Smooth muscle cell (in vitro differentiated cells): ENCODE measurements around the gene RUFY2. TPM values are rescaled to one million over a fixed set of nuclear protein-coding genes. Genes with fewer than 3 reads are reported as not detected.

ENCODE experiments used
- DNase-seq: peaks from one replicate; lab custom pipeline; 2025; ENCODE audit not compliant: unreplicated experiment; lab: John Stamatoyannopoulos, UW
- H2AFZ ChIP-seq: fragments of 200-600 bp; sonication (generic); 2 replicates; pipeline ENCODE4 v1.6.0; 2016; ENCODE audit warnings: antibody characterized with exemption, low read depth, mild to moderate bottlenecking
- H3F3A ChIP-seq: fragments of 200-600 bp; sonication (generic); 2 replicates; pipeline ENCODE4 v1.6.0; 2017; ENCODE audit warnings: antibody characterized with exemption, low read depth
- H3K27ac ChIP-seq: fragments of 200-600 bp; sonication (generic); 2 replicates; pipeline ENCODE4 v1.5.1; 2016; ENCODE audit warnings: low read depth, mild to moderate bottlenecking
- H3K27me3 ChIP-seq: fragments of 200-600 bp; sonication (generic); 2 replicates; pipeline ENCODE4 v1.6.1; 2016; ENCODE audit warnings: low read depth, mild to moderate bottlenecking
- H3K36me3 ChIP-seq: fragments of 200-600 bp; sonication (generic); 2 replicates; pipeline ENCODE4 v1.5.1; 2016; ENCODE audit warnings: low read depth
- H3K4me1 ChIP-seq: fragments of 200-600 bp; sonication (generic); 2 replicates; pipeline ENCODE4 v1.5.1; 2016; ENCODE audit warnings: low read depth
- H3K4me2 ChIP-seq: fragments of 200-600 bp; sonication (generic); 2 replicates; pipeline ENCODE4 v1.6.0; 2016; ENCODE audit warnings: mild to moderate bottlenecking
- H3K4me3 ChIP-seq: fragments of 200-600 bp; sonication (generic); 2 replicates; pipeline ENCODE4 v1.5.1; 2016; ENCODE audit warnings: mild to moderate bottlenecking
- H3K79me2 ChIP-seq: fragments of 200-600 bp; sonication (generic); 2 replicates; pipeline ENCODE4 v1.6.0; 2016; ENCODE audit warnings: low read depth, mild to moderate bottlenecking
- H3K9ac ChIP-seq: fragments of 200-600 bp; sonication (generic); 2 replicates; pipeline ENCODE4 v1.6.0; 2016; ENCODE audit warnings: low read depth
- H3K9me3 ChIP-seq: fragments of 200-600 bp; sonication (generic); replicated peaks from 2 replicates; pipeline ENCODE4 v1.5.1; 2016; ENCODE audit warnings: low read depth
- H4K20me1 ChIP-seq: fragments of 200-600 bp; sonication (generic); 2 replicates; pipeline ENCODE4 v1.6.0; 2016; ENCODE audit warnings: low read depth
- CTCF ChIP-seq: fragments of 200-600 bp; sonication (generic); IDR thresholded peaks from 2 replicates; pipeline ENCODE4 v1.5.1; 2017; ENCODE audit warnings: borderline replicate concordance, mild to moderate bottlenecking, antibody characterized with exemption; ENCODE audit not compliant: insufficient read depth, poor library complexity, severe bottlenecking
- WGBS: methylation state at CpG from one replicate; pipeline ENCODE4 v1.1.7; 2016; ENCODE audit warnings: low lambda C conversion rate; 5-methylcytosine and 5-hydroxymethylcytosine counted together
- polyA plus RNA-seq: library from polyadenylated mRNA; unstranded; fragments of >200 nt; fragmentation: Nextera tagmentation; extraction: Ambion mirVana; gene quantifications from 2 replicates; pipeline ENCODE4 v1.2.1, GENCODE V29; 2016
- total RNA-seq: library from RNA; depleted of rRNA; stranded (reverse); fragments of >200 nt; gene quantifications from 2 replicates; pipeline ENCODE4 v1.2.3, GENCODE V29; 2014

Gene RUFY2
- total and polyA plus RNA-seq, 2 experiments from 2014 or later, result 9.3 to 27.1 TPM

DNA sequence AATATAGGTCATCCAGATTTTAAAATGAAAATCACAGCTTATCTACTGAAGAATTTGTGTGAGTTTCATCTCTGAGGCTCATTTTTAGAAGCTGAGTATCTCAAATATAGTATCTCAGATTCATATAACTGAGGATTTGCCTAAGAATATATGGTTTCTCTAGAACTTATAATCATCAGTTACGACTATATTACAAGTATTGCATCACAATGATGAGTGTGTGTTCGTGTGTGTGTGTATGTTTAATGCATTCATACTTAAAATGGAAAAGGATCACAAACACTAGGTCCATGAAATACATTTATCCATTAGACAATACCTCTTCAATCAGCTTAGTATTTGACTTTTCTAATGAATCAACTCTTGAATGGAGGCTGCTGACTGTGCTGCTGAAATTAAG, 21.3 kb downstream of the RUFY2 start:
- Histone ChIP-seq H3K79me2 (peaks cover 4% of the 10 kb centered on the region), H2AFZ (no peak overlapping the region), H3K4me1 (no peaks in the 10 kb centered on the region), H3F3A (no peaks in the 10 kb centered on the region), H3K27me3 (no peaks in the 10 kb centered on the region), H4K20me1 (no peaks in the 10 kb centered on the region), H3K4me3 (no peak overlapping the region), H3K36me3 (peaks cover 12% of the 10 kb centered on the region), H3K9ac (no peak overlapping the region), H3K27ac (no peak overlapping the region), H3K4me2 (no peak overlapping the region), H3K9me3 (no peaks in the 10 kb centered on the region)
- 90% methylated on average over 2 of the region's 2 CpGs for WGBS
- no peak for TF ChIP-seq CTCF
- no peak for DNase-seq

DNA sequence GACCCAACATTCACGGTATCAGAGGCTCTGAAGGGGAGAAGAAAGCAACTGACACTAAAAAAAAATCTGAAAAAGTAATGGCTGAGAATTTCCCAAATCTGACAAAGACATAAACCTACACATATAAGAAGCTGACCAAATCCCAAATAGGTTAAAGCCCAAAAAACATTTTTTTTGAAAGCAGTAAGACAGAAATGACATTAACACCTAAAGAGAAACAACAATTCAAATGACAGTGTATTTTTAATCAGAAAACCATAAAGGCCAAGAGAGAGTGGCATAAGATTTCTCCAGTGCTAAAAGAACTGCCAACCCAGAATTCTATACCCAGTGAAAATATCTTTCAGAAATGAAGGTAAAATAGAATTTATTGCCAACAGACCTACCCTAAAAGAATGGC, 35.5 kb downstream of the RUFY2 start:
- no peak for TF ChIP-seq CTCF
- Histone ChIP-seq H3K27me3 (no peaks in the 10 kb centered on the region), H3K79me2 (no peaks in the 10 kb centered on the region), H3K4me2 (no peak overlapping the region), H2AFZ (no peak overlapping the region), H4K20me1 (no peaks in the 10 kb centered on the region), H3K9ac (no peak overlapping the region), H3K4me1 (no peaks in the 10 kb centered on the region), H3K9me3 (peaks cover 9% of the 10 kb centered on the region), H3K36me3 (peaks cover 26% of the 10 kb centered on the region), H3K4me3 (no peak overlapping the region), H3K27ac (no peak overlapping the region), H3F3A (no peaks in the 10 kb centered on the region)
- DNase-seq, result no peak
- 100% methylated on average over 1 of the region's 1 CpG for WGBS

GRCh38 chr10:68367121-68367520, 40.0 kb downstream of the RUFY2 start:
- Histone ChIP-seq H4K20me1 (no peaks in the 10 kb centered on the region), H3K9me3 (peaks cover 5% of the 10 kb centered on the region), H3F3A (no peaks in the 10 kb centered on the region), H3K27ac (no peak overlapping the region), H3K4me2 (no peak overlapping the region), H2AFZ (no peak overlapping the region), H3K9ac (no peak overlapping the region), H3K36me3 (peaks cover 13% of the 10 kb centered on the region), H3K79me2 (no peaks in the 10 kb centered on the region), H3K27me3 (no peaks in the 10 kb centered on the region), H3K4me3 (no peak overlapping the region), H3K4me1 (no peaks in the 10 kb centered on the region)
- no peak for DNase-seq
- 94% methylated on average over 2 of the region's 2 CpGs for WGBS
- TF ChIP-seq CTCF, result no peak

GRCh38 chr10:68366600-68366999, 40.5 kb downstream of the RUFY2 start:
- H3K9me3 ChIP-seq, result peaks cover under 1% of the 10 kb centered on the region
- H3K4me3 ChIP-seq, result no peak overlapping the region
- 97% methylated on average over 5 of the region's 5 CpGs for WGBS
- DNase-seq, result no peak
- H4K20me1 ChIP-seq, result no peaks in the 10 kb centered on the region
- H3K79me2 ChIP-seq, result no peaks in the 10 kb centered on the region
- H3K27me3 ChIP-seq, result no peaks in the 10 kb centered on the region
- no peak overlapping the region for H3K4me2 ChIP-seq
- no peak overlapping the region for H2AFZ ChIP-seq
- H3F3A ChIP-seq, result no peaks in the 10 kb centered on the region
- no peak overlapping the region for H3K27ac ChIP-seq
- H3K9ac ChIP-seq, result no peak overlapping the region
- peaks cover 18% of the 10 kb centered on the region for H3K36me3 ChIP-seq
- TF ChIP-seq CTCF, result no peak
- H3K4me1 ChIP-seq, result no peaks in the 10 kb centered on the region
